NCI-H82 treated with DMSO at 0.1 percent for 48 hours (cell line): Measurements from ENCODE around the gene ITLN1.

Source experiments
- DNase-seq: peaks from one replicate; lab custom pipeline; 2025; ENCODE audit not compliant: unreplicated experiment; lab: John Stamatoyannopoulos, UW

The ITLN1 gene

GRCh38 chr1:160826546-160826945 is 58.4 kb downstream of the ITLN1 start:
- no peak for DNase-seq
